GF-D8 (cell line): ENCODE results near the gene SMARCC2.
A peak's percentile ranks its signal among the peaks of the same experiment; 100 is the strongest.
"Not testable (repeated sequence)": the region's sequence is repeated elsewhere in the genome, so short reads cannot be mapped to it uniquely, and the experiment has no call there.

Source experiments
- DNase-seq: peaks from one replicate; lab custom pipeline; 2025; lab: John Stamatoyannopoulos, UW

The SMARCC2 gene

GRCh38 chr12:56208006-56208405, 18.7 kb upstream of the SMARCC2 start:
- no peak for DNase-seq

- no peak for DNase-seq
Measured at GRCh38 chr12:56206452-56207166, 17.3 kb upstream of the SMARCC2 start.

GRCh38 chr12:56205445-56205844, 16.2 kb upstream of the SMARCC2 start:
- DNase-seq: no peak

GRCh38 chr12:56204275-56204674, 15.0 kb upstream of the SMARCC2 start:
- DNase-seq: no peak

- no peak for DNase-seq
Measured at GRCh38 chr12:56202838-56203237, 13.6 kb upstream of the SMARCC2 start.

- no peak for DNase-seq
Measured at GRCh38 chr12:56202366-56202765, 13.1 kb upstream of the SMARCC2 start.

- no peak for DNase-seq
Measured at GRCh38 chr12:56198836-56199235, 9.6 kb upstream of the SMARCC2 start.

- no peak for DNase-seq
Measured at GRCh38 chr12:56197921-56198635, 8.8 kb upstream of the SMARCC2 start.

GRCh38 chr12:56196818-56197550, 7.7 kb upstream of the SMARCC2 start:
- not testable (repeated sequence) for DNase-seq

GRCh38 chr12:56193025-56193578, 3.8 kb upstream of the SMARCC2 start:
- peak; percentile 52 for DNase-seq

- no peak for DNase-seq
Measured at GRCh38 chr12:56192582-56192981, 3.3 kb upstream of the SMARCC2 start.

- DNase-seq: no peak
Measured at GRCh38 chr12:56190695-56191155, 1.4 kb upstream of the SMARCC2 start.

- peak; percentile 62 for DNase-seq
Measured at GRCh38 chr12:56189918-56190694, 823 bp upstream of the SMARCC2 start.

- DNase-seq: no peak
Measured at GRCh38 chr12:56188778-56189098, 545 bp downstream of the SMARCC2 start.

- DNase-seq: no peak
Measured at GRCh38 chr12:56188131-56188777, 1.0 kb downstream of the SMARCC2 start.

- DNase-seq: no peak
Measured at GRCh38 chr12:56186957-56187356, 2.3 kb downstream of the SMARCC2 start.

GRCh38 chr12:56178347-56178746, 10.9 kb downstream of the SMARCC2 start:
- DNase-seq: no peak

- no peak for DNase-seq
Measured at GRCh38 chr12:56172839-56173238, 16.4 kb downstream of the SMARCC2 start.

GRCh38 chr12:56169229-56169759, 20.0 kb downstream of the SMARCC2 start:
- DNase-seq: no peak

GRCh38 chr12:56165369-56165768, 23.9 kb downstream of the SMARCC2 start:
- no peak for DNase-seq

- no peak for DNase-seq
Measured at GRCh38 chr12:56164345-56164729, 24.9 kb downstream of the SMARCC2 start.
